D721Med (cell line): ENCODE data around the gene CREG1.

Source experiments
- DNase-seq: peaks from one replicate; pipeline ENCODE4 v3.0.0; 2011; ENCODE audit warnings: low spot score; ENCODE audit not compliant: insufficient read length
- FAIRE-seq: peaks from 2 replicates; lab custom pipeline; 2011; peaks lifted over from hg19 to GRCh38; lab: Jason Lieb, UNC
- CTCF ChIP-seq: IDR thresholded peaks from 2 replicates; pipeline ENCODE4 v1.5.1; 2012; ENCODE audit warnings: mild to moderate bottlenecking, control low read depth; ENCODE audit not compliant: insufficient read depth; ENCODE audit errors: missing control alignments

CREG1 gene

DNA sequence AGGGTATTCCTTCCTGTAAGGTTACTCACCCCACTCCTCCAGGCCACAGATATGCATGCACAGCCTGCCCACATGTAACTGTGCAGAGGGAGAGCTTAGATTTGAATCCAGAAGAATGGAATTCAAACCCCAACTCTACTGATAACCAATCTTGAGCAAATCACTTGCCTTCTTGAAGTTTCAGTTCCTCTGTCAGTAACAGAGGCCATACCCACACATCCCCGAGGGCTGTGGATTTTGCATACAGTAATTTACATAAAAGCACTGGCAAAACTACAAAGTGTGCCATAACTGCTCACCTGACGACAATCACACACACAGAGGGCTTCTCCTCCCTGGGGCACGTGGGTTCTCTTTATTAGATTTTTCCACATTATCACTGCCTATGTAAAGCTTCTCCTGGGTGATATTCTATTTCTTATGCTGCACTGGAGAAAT, 53.9 kb downstream of the CREG1 start:
- no peak for DNase-seq
- FAIRE-seq = no peak
- no peak for TF ChIP-seq CTCF

GRCh38 chr1:167499106-167499505, 54.5 kb downstream of the CREG1 start:
- FAIRE-seq (no peak), DNase-seq (no peak)
- no peak for TF ChIP-seq CTCF

- no peak for DNase-seq
- no peak for TF ChIP-seq CTCF
- FAIRE-seq = no peak
Measured at GRCh38 chr1:167496797-167497619, 56.6 kb downstream of the CREG1 start.

DNA sequence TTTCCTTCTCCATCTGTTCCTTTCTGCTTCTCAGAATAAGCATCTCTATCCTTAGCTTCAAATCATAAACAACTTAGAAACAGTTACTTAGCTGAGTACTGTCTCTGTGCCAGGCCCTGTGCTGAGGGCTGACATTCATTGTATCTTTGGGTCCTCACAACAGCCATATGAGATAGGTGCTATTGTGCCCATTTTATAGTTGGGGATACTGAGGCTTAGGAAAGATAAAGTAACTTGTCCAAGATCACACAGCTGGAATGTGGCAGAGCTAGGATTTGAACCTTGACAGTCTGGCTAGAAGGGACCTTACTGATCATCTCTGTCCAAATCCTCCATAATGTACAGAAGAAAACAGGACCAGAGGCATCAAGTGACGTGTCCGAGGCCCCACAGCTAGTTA, 60.2 kb downstream of the CREG1 start:
- no peak for FAIRE-seq
- no peak for TF ChIP-seq CTCF
- no peak for DNase-seq

DNA sequence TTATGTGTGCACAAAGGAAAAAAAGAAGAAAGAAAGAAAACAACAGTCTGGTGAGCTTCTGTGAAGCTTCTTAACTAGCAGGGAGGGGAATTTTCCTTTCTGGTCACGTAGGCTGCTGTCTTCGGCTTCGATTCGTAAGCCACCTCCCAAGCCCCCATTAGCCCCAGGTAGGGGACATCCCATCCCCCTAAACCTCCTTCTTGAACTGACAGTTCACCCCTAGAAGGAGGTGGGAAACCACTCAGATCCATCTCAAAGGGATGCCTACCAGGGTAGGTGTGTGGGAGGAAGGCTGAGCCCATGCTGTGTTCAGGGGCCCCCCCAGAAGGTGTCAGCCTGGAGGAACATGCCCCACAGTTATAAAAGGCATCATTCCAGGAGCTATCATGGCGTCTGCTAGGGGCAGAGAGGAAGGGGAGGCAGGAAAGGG, 61.1 kb downstream of the CREG1 start:
- FAIRE-seq = no peak

DNA sequence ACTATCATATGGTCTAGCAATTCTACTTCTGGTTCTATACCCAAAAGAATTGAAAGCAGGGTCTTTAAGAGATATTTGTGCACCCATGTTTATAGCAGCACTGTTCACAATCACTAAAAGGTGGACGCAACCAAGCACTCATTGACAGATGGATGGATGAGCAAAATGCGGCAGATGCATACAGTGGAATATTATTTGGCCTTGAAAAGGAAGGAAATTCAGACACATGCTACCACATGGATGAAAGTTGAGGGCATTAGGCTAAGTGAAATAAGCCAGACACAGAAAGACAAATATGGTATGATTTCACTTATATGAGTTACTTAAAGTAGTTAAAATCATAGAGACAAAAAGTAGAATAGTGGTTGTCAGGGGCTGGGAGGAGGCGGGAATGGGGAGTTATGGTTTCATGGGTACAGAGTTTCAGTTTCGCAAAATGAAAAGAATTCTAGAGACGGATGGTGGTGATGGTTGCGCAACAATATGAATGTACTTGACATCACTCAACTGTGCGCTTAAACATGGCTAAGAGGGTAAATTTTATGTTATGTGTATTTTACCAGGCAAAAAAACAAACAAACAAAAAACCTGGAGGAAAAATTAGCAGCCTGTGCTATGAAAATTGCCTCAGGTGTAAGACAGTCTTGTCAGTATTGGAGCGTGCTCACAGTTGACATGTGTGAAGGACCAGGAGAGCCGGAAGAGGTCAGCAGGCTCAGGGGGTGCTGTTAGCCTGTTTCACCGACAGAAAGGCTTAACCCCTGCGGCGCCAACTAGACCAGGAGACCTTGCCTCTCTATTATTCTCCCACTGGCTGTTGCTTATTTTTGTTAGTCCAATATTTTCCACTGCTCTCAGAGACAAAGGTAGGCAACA, 61.7 kb downstream of the CREG1 start:
- DNase-seq = no peak
- no peak for TF ChIP-seq CTCF
- no peak for FAIRE-seq

More for the DNA sequence above, 61.1 kb downstream of the CREG1 start:
- no peak for DNase-seq
- TF ChIP-seq CTCF = no peak
